Sigmoid colon (tissue), 7 donors: ENCODE data around the gene PRSS2. TPM values are rescaled to one million over a fixed set of nuclear protein-coding genes. Genes with fewer than 3 reads are reported as not detected.

Experiments
- DNase-seq: peaks from one replicate; pipeline ENCODE4 v3.0.0-alpha.2; 2019
- H3K27ac ChIP-seq, 4 donors: fragments of 200-600 bp; sonication (generic); one replicate each; pipeline ENCODE4 v1.5.1; 2016 to 2019; ENCODE audit warnings: mild to moderate bottlenecking in 1 of 4
- H3K27me3 ChIP-seq, 3 donors: fragments of 200-600 bp; sonication (generic); one replicate each; pipeline ENCODE4 v1.5.1; 2019; ENCODE audit warnings: mild to moderate bottlenecking in 1 of 3
- H3K36me3 ChIP-seq, 4 donors: fragments of 200-600 bp; sonication (generic); one replicate each; pipeline ENCODE4 v1.5.1; 2016 to 2019
- H3K4me1 ChIP-seq, 4 donors: fragments of 200-600 bp; sonication (generic); one replicate each; pipeline ENCODE4 v1.5.1; 2017 to 2019
- H3K4me3 ChIP-seq, 4 donors: fragments of 200-600 bp; sonication (generic); one replicate each; pipeline ENCODE4 v1.5.1; 2017 to 2019; ENCODE audit warnings: mild to moderate bottlenecking in 2 of 4, moderate library complexity in 1 of 4
- H3K9me3 ChIP-seq, 4 donors: fragments of 200-600 bp in 3 of 4; sonication (generic) in 3 of 4; one replicate each; pipeline versions ENCODE4 v1.5.1 to v1.6.1; 2013 to 2019
- CTCF ChIP-seq, 4 experiments: fragments of 450-650 bp in 3 of 4; fragments of 200-600 bp in 1 of 4; IDR thresholded peaks; one replicate each; pipeline ENCODE4 v1.5.1; 2016 to 2019; ENCODE audit warnings: antibody characterized with exemption in 4 of 4, mild to moderate bottlenecking in 3 of 4, moderate library complexity in 2 of 4
- EP300 ChIP-seq, 4 donors: sonication (generic); formaldehyde crosslinking; IDR thresholded peaks; one replicate each; pipeline ENCODE4 v1.6.1; 2017; ENCODE audit warnings: antibody characterized with exemption in 4 of 4
- POLR2A ChIP-seq, 2 donors: fragments of 450-650 bp; IDR thresholded peaks; one replicate each; pipeline ENCODE4 v1.6.1; 2016; ENCODE audit warnings: antibody characterized with exemption in 2 of 2, mild to moderate bottlenecking in 2 of 2, moderate library complexity in 2 of 2
- POLR2AphosphoS5 ChIP-seq, 4 donors: sonication (generic); formaldehyde crosslinking; IDR thresholded peaks; one replicate each; pipeline ENCODE4 v1.6.1; 2017; ENCODE audit warnings: antibody characterized with exemption in 4 of 4
- WGBS, 2 donors: extraction: QIAGEN DNeasy Blood & Tissue Kit; methylation state at CpG; one replicate each; pipeline ENCODE4 v1.1.7; 2013; 5-methylcytosine and 5-hydroxymethylcytosine counted together
- intact Hi-C: fragments of 100-400 bp; cut with DNase I; formaldehyde crosslinking; loops from one replicate; pipeline ENCODE4 v1.15.1; 2023
- polyA plus RNA-seq, 3 donors: library from polyadenylated mRNA; stranded (reverse); fragments of 200-250 nt; gene quantifications; one replicate each; pipeline ENCODE4 v1.2.3, GENCODE V29; 2013
- total RNA-seq, 4 donors: library from RNA; depleted of rRNA; stranded (reverse); fragments of >200 nt; gene quantifications; one replicate each; pipeline ENCODE4 v1.1.0, GENCODE V29; 2016
- donor health status: healthy with polysubstance abuse.
- donor health status: Bipolar disorder and iron deficiency.
- donor health status: healthy.

The PRSS2 gene
- total RNA-seq (not detected), polyA plus RNA-seq (10 to 100 TPM in 1 of 3 donors, 1 to 10 TPM in 2; 1.4 to 30.0 (median 3.0) TPM)

- H3K9me3 ChIP-seq = no peaks in the 10 kb centered on the region
- no peak within 1 kb of the TSS for H3K4me3 ChIP-seq
- WGBS, 2 donors = 64 to 66% methylated on average over 7 of the region's 7 CpGs
- H3K36me3 ChIP-seq = no peaks in the 10 kb centered on the region
- intact Hi-C loops = no loop called here
- H3K4me1 ChIP-seq = no peaks in the 10 kb centered on the region
- TF ChIP-seq CTCF (IDR thresholded peaks at IDR 0.05) (no peak), POLR2AphosphoS5 (IDR thresholded peaks at IDR 0.05) (no peak), POLR2A (IDR thresholded peaks at IDR 0.05) (no peak), EP300 (IDR thresholded peaks at IDR 0.05) (no peak)
- H3K27me3 ChIP-seq = no peaks in the 10 kb centered on the region
- DNase-seq = no peak
- H3K27ac ChIP-seq = no peak within 1 kb of the TSS
These were observed at the start of gene PRSS2 for GRCh38 chr7:142770661-142771352. TSS of gene PRSS2 (plus strand) at chr7:142770970. CDS start at chr7:142770983, 13 bp downstream.

- H3K4me3 ChIP-seq = no peak overlapping the region
- H3K36me3 ChIP-seq = no peaks in the 10 kb centered on the region
- H3K4me1 ChIP-seq = no peaks in the 10 kb centered on the region
- no peaks in the 10 kb centered on the region for H3K9me3 ChIP-seq
- H3K27ac ChIP-seq = no peak overlapping the region
- no peak for DNase-seq
- H3K27me3 ChIP-seq = no peaks in the 10 kb centered on the region
- TF ChIP-seq POLR2AphosphoS5 (IDR thresholded peaks at IDR 0.05) (no peak), POLR2A (IDR thresholded peaks at IDR 0.05) (no peak), CTCF (IDR thresholded peaks at IDR 0.05) (no peak), EP300 (IDR thresholded peaks at IDR 0.05) (no peak)
- WGBS, 2 donors = 86 to 89% methylated on average over 10 of the region's 10 CpGs
- intact Hi-C loops = no loop called here
These were observed 49.8 kb upstream of the PRSS2 start for GRCh38 chr7:142720986-142721385.

GRCh38 chr7:142722248-142722794 is 48.4 kb upstream of the PRSS2 start:
- Histone ChIP-seq H3K9me3 (no peaks in the 10 kb centered on the region), H3K36me3 (no peaks in the 10 kb centered on the region), H3K4me1 (no peaks in the 10 kb centered on the region), H3K27me3 (no peaks in the 10 kb centered on the region), H3K4me3 (no peak overlapping the region), H3K27ac (no peak overlapping the region)
- WGBS, 2 donors = 76 to 81% methylated on average over 15 of the region's 15 CpGs
- TF ChIP-seq CTCF (IDR thresholded peaks at IDR 0.05) (no peak), EP300 (IDR thresholded peaks at IDR 0.05) (no peak), POLR2A (IDR thresholded peaks at IDR 0.05) (no peak), POLR2AphosphoS5 (IDR thresholded peaks at IDR 0.05) (no peak)
- no peak for DNase-seq
- intact Hi-C loops = no loop called here

- intact Hi-C loops = no loop called here
- TF ChIP-seq CTCF (IDR thresholded peaks at IDR 0.05) (no peak), POLR2A (IDR thresholded peaks at IDR 0.05) (no peak), EP300 (IDR thresholded peaks at IDR 0.05) (no peak)
- Histone ChIP-seq H3K27ac (no peak overlapping the region), H3K4me1 (no peaks in the 10 kb centered on the region), H3K36me3 (no peaks in the 10 kb centered on the region), H3K9me3 (no peaks in the 10 kb centered on the region), H3K27me3 (no peaks in the 10 kb centered on the region), H3K4me3 (no peak overlapping the region)
- no peak for DNase-seq
- 82 to 88% methylated on average over 8 of the region's 8 CpGs for WGBS, 2 donors
These were observed 37.5 kb upstream of the PRSS2 start for GRCh38 chr7:142733271-142733670.
